ENCODE data around the gene SELE.

DNA sequence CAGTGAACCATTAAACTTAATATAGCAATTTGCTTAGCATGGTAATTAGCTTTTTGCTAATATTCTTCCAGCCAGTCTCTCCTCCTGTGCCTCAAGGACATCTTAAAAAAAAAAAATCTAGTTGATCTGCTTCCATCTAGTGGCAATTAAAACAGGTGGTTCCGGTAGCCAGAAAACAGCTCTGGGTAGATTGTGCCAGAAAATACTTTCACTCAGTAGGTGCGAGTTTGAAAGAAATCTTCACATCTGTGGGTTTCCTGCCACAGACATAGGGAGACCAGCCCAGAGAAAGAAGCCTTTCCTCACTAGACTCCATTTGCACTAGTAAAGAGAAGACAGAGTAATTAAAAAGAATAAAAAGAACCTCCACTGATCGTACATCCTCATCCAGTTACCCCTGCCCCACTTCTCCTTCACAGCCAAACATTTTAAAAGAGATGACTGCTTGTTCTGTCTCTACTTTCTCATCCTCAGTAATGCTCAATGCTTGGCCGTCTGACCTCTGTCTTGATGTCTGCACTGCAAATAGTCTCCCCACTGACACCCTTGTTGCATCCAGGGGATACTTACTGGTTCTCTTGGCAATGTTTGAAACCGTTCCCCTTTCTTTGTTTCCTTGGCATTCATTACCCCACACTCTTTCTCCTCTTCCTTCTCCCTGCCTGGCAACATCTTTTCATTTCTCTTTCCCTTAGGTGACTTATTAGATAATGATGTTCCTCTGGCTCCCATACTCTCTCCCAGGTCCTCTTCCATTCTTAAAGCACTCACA lies 39.4 kb downstream of the SELE start:
- TF ChIP-seq POLR2A (IDR thresholded peaks at IDR 0.05; ENCODE audit: extremely low read depth, insufficient read length) = no peak
- TF ChIP-seq CTCF (IDR thresholded peaks at IDR 0.05; ENCODE audit: low read depth, low read length) = no peak

All from NB4 (cell line).